ENCODE results near the gene ELF5. TPM values are rescaled to one million over a fixed set of nuclear protein-coding genes. Genes with fewer than 3 reads are reported as not detected.

Gene ELF5
- total RNA-seq, 1 donor from 2014 or later: not detected

DNA sequence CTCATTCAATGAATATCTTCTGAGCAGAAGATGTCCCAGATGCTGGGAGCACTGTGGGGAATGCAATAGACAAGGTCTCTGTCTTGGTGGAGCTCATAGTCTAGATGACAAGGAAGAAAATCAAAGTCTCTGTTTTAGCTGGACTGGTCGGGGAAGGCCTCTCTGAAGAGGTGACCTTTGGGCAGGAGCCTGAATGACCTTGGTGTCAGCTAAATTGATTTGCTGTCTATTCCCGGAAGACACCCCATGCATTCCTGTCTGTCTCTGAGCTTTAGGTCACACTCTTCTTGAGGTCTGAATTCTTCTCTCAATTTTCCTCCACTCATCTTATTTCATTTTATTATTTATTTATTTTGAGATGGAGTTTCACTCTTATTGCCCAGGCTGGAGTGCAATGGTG is 14.5 kb upstream of the ELF5 start:
- H3K4me3 ChIP-seq: no peak overlapping the region
- H3K9me3 ChIP-seq: no peaks in the 10 kb centered on the region
- TF ChIP-seq, protein P1, sequence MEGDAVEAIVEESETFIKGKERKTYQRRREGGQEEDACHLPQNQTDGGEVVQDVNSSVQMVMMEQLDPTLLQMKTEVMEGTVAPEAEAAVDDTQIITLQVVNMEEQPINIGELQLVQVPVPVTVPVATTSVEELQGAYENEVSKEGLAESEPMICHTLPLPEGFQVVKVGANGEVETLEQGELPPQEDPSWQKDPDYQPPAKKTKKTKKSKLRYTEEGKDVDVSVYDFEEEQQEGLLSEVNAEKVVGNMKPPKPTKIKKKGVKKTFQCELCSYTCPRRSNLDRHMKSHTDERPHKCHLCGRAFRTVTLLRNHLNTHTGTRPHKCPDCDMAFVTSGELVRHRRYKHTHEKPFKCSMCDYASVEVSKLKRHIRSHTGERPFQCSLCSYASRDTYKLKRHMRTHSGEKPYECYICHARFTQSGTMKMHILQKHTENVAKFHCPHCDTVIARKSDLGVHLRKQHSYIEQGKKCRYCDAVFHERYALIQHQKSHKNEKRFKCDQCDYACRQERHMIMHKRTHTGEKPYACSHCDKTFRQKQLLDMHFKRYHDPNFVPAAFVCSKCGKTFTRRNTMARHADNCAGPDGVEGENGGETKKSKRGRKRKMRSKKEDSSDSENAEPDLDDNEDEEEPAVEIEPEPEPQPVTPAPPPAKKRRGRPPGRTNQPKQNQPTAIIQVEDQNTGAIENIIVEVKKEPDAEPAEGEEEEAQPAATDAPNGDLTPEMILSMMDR (IDR thresholded peaks at IDR 0.05): no peak
- no peak for DNase-seq (ENCODE audit: low spot score in 2 of 2)
- no peaks in the 10 kb centered on the region for H3K36me3 ChIP-seq
- no peaks in the 10 kb centered on the region for H3K27me3 ChIP-seq
- H3K4me1 ChIP-seq: no peaks in the 10 kb centered on the region
- H3K27ac ChIP-seq: no peak overlapping the region
- intact Hi-C loops (cut with DNase I): no loop called here

DNA sequence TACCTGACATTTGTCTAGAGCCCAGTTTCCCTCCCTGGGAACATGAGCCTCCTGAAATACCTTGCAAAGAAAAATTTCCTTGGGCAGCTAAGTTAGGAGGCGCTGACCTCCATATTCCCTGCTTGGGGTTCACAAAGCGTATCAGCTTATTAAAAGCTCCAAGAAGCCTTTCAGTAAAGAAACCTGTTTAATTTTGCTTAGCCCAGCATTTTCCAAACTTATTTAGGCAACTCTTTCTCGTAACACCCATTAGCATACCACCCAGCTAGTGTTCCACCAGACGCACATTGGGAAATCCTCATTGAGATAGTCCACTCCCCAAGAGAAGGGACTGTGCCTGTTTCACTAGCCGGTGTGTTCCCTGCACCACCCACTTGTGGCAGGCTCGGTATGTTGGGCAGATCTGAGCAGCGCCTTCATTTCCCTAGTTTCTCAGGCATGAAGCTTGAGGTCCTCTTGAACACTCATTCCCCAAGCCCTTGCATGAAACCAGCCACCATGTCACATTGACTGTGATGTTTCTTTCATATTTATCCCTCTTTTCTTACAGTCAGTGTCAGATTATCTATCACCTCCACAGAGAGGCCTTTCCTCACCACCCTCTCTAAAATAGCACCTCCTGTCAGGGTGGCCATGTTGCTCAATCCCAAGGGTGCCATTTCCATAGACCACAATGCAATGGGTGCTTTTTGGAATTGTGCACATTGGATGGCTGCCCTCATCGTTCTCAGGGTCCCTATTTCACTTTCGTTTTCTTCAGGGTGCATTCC is 12.5 kb upstream of the ELF5 start:
- no peaks in the 10 kb centered on the region for H3K4me1 ChIP-seq
- no peak overlapping the region for H3K4me3 ChIP-seq
- no peaks in the 10 kb centered on the region for H3K9me3 ChIP-seq
- H3K27ac ChIP-seq: no peak overlapping the region
- no peak for DNase-seq (ENCODE audit: low spot score in 2 of 2)
- TF ChIP-seq, protein P1 (IDR thresholded peaks at IDR 0.05): no peak
- no peaks in the 10 kb centered on the region for H3K36me3 ChIP-seq
- intact Hi-C loops (cut with DNase I): no loop called here
- no peaks in the 10 kb centered on the region for H3K27me3 ChIP-seq

- intact Hi-C loops (cut with DNase I): no loop called here
- Histone ChIP-seq H3K4me1 (no peaks in the 10 kb centered on the region), H3K27ac (no peak overlapping the region), H3K9me3 (no peaks in the 10 kb centered on the region), H3K4me3 (no peak overlapping the region), H3K27me3 (no peaks in the 10 kb centered on the region), H3K36me3 (no peaks in the 10 kb centered on the region)
- no peak for DNase-seq (ENCODE audit: low spot score in 2 of 2)
- TF ChIP-seq, protein P1 (IDR thresholded peaks at IDR 0.05): no peak
These were observed 11.5 kb upstream of the ELF5 start for GRCh38 chr11:34525098-34525497.

DNA sequence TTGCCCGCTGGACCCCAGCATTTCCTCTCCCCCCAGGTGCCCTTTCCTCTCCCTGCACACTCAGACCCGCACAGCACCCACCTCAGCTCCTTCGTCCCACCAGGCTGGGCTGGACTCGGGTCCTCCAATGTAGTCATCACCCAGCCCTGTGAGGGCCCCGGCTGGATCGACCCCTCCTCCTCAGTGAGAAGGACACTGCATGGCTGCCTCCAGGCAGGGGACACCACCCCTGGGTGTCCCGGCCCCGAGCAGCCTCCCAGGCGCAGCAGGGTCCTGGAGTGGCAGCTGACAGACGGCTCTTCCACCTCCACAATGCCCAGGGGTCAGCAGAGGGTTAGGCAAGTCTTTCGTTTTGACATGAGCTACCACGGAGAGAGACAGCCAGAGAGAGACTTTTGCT is 11.1 kb upstream of the ELF5 start:
- TF ChIP-seq, protein P1 (IDR thresholded peaks at IDR 0.05): no peak
- DNase-seq (ENCODE audit: low spot score in 2 of 2): no peak
- no peaks in the 10 kb centered on the region for H3K4me1 ChIP-seq
- no peaks in the 10 kb centered on the region for H3K36me3 ChIP-seq
- intact Hi-C loops (cut with DNase I): no loop called here
- H3K27ac ChIP-seq: no peak overlapping the region
- H3K9me3 ChIP-seq: no peaks in the 10 kb centered on the region
- no peak overlapping the region for H3K4me3 ChIP-seq
- no peaks in the 10 kb centered on the region for H3K27me3 ChIP-seq

- intact Hi-C loops (cut with DNase I): no loop called here
- Histone ChIP-seq H3K4me1 (no peaks in the 10 kb centered on the region), H3K27me3 (no peaks in the 10 kb centered on the region), H3K27ac (no peak overlapping the region), H3K9me3 (no peaks in the 10 kb centered on the region), H3K36me3 (no peaks in the 10 kb centered on the region), H3K4me3 (no peak overlapping the region)
- TF ChIP-seq, protein P1 (IDR thresholded peaks at IDR 0.05): no peak
- no peak for DNase-seq (ENCODE audit: low spot score in 2 of 2)
These were observed 9.5 kb upstream of the ELF5 start for GRCh38 chr11:34523053-34523452.

All from ascending aorta (tissue), 2 donors.